Stimulated activated CD4-positive, alpha-beta T cell treated with anti-CD3 and anti-CD28 coated beads, Interleukin-2, amount 100 ng/mL, for 4 hours (primary cell): ENCODE measurements around the gene JADE1.
A peak's percentile ranks its signal among the peaks of the same experiment; 100 is the strongest.

Experiments
- DNase-seq: peaks from one replicate; pipeline ENCODE4 v3.0.0-alpha.2; 2020; ENCODE audit warnings: low read depth

The JADE1 gene

DNA sequence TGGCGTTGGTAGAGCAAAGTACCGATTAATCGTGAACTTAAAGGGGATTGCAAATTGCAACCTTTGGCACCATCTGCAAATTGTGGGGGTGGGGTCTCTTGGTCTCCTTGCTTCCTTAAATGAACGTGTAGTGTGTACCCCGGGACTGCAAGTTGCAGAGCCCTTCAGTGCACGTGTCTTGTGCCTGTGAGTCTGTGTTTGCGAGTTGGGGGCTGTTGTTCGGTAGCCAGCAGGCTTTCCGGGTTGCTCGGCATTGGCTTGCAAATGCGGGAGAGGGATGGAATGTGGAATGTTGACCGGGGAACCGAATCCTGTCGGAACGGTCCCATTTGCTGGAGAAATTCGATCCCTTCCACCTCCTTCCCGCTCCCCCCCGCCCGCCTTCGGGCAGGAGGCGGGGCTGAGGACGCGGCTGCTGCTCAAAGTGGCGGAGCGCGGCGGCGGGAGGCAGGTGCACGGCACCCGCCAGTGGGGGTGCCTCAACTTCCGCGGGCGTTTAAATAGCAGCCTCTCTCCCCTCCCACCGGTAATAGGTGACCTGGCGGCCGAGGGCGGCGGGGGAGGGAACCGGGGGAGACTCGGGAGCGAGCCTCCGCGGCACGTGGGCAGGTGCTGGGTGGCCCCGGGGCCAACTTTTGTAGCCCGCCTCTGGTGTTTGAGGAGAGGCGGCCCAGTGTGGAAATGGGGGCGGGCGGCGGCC lies 1.5 kb downstream of the JADE1 start:
- DNase-seq = peak; percentile 83

DNA sequence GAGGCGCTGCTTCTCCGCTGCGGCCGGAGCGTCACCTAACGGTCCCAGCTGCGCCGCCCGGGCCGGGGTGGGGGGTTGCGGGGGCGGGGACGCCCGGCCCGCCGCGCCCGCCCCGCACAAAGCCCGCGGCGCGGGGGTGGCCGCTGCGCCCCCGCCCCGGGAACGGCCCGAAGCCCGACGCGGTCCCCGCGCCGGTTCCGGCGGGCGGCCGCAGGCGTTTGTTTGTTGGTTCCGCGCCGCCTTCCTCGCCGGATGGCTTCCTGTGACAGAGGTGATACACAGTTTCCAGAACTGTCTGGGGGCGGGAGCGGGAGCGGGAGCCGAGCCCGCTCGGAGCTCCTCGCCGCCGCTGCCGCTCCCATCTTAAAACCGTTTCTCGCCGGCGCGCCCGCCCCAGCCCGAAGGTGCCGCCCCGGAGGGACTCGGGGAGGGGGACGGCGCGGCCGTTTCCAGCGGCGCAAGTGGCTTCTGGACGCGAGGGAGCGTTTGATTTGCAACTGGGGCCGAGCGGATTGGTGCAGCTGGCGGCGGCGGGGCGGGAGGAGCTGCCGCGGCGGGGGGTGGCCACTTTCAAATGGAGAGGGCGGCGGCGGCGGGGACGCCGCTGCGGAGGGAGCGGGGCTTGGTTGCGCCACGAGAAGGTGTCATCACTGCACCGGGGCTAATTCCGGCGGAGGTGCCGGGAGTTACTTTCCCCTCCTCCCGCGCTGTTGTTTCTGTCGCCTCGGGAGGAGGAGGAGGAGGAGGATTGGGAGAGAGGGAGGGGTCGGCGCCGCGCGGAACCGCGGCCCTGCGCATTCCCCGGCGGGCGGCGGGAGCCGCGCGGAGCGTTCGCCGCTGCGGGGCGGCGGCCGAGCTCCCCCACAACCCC lies 2.3 kb downstream of the JADE1 start:
- DNase-seq = peak; percentile 88

DNA sequence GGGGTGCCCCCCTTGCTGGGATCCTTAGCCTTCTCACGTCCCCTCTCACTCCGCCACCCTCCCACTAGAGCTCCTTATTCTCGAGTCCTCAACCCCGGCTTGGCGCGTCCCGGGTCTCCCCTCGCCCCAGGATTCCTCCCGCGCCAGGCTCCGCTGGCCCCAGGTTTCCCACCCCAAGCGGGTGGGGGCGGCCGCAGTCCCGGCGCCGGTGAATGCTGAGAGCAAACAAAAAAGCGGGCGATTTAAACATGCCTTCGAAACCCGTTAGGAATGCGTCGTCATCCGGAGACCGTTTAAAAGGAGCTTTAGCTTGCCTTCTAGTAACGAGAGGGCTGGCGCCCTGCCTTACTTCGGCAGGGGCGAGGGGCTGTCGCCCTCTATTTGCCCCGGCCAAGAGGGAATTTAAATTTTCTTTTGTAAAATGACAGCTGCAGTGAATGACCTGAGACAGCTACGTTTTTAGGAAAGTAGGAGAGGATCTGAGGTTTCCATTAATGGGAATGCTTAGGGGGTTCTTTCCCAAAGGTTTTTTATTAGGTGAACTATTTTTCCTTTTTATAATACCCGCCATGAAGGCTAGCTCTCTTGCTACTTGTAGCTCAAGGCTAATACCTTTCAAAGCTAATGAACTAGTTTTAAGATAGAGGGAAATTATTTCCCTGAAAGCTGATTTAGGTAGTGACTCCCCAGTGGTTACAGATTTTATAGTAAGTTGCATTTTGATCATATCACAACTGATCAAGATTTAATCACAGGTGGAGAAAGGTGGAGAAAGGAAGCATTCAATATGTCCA lies 3.1 kb downstream of the JADE1 start:
- no peak for DNase-seq

DNA sequence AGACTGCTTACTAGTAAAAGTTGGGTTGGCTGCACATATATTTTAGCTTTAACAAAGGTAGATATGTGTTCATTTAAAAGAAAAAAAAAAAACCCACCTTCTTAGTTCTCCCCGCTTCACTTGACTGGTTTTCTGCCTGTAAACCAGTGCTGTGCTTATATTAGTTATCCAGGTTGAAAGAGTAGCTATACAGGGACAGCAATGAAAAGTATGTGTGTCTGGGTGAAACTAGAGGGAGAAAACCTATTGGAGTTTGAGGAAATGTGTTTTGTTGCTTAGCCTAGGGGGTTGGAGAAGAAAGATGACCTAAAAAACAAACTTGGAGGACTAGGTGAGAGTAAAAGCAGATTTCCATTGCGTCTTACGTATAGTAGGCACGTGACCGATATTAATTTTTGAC lies 4.5 kb downstream of the JADE1 start:
- no peak for DNase-seq

- DNase-seq = no peak
Observed at GRCh38 chr4:128818442-128818841, 8.9 kb downstream of the JADE1 start.

GRCh38 chr4:128819082-128819742 lies 9.7 kb downstream of the JADE1 start:
- DNase-seq = no peak

DNA sequence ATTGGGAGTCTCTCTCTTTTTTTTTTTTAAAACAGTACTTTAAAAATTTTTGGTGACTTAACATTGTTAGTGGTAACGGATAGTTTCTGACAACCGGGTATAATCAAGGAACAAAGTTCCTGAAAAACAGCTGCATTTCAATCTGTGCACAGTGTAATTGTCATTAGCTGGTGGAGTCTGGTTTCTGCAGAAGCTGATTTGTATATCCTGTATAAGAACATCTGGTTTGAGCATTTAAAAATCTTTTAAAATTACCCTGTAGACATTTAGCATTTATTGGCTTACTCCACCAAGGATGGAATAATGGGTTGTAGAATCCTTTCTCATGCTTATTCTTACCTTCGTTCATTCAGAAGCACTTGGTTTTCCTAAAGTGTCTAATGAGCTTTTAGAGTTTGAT lies 11.2 kb downstream of the JADE1 start:
- no peak for DNase-seq

DNA sequence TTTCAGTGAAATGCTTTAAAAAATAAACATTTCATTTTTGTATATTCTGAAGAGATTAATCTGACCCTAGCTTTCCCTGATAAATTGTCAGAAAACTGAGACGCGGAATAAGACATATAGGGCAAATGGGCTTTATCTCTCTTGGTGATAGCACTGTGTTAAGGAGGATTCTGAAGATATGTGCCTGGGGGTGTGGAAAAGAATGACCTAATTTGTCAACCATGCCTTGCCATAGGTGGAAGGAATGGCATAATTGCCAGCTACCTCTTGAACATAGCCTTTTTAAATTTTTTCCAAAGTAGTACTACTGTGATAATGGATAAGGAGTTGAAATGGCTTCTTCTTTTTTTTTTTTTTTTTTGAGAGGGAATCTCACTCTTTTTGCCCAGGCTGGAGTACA lies 11.7 kb downstream of the JADE1 start:
- no peak for DNase-seq

GRCh38 chr4:128823025-128823661 lies 13.6 kb downstream of the JADE1 start:
- no peak for DNase-seq

DNA sequence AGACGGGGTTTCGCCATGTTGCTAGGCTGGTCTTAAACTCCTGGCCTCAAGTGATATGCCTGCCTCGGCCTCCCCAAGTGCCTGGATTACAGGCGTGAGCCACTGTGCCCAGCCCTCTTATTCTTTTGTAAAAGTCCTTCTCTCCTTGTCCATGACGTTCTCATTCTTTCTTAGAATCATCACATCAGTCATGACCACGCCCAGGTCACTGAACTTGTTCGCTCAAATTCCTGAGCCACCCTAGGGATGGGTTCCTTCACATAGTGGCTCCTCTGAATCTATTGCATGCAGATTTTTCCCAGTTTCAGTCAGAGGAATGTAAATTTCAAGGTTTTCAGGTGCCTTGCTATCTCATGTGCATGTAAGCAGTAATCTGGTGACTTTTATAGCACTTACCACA lies 15.7 kb downstream of the JADE1 start:
- DNase-seq = no peak

GRCh38 chr4:128827296-128827695 lies 17.8 kb downstream of the JADE1 start:
- no peak for DNase-seq

DNA sequence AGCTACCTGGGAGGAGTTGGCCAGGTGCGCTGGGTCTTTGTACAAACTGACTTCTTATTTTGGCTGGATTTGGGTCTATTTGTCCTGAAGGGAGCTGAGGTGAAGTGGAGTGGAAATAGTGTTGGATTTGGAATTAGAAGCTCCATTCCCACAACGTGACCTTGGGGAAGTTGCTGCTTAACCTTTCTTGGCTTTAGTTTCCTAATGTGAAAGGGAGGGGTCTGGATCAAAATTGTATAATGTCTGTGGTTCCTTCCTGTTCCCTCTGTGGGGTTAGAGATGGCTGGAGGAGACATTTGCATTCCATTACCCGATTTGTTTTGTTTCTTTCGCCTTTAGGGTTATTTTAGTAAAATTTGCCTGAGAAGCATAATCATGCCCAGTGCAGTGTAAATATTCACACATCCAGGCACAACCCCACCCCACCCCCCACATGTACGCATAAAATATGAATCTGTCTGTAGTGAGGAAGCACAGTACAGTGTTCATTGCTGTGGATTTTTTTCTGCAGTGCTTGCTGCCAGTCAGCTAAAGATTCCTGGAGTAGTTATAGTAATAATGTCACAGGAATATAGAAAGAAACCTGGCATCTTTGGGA lies 21.5 kb downstream of the JADE1 start:
- no peak for DNase-seq

GRCh38 chr4:128831531-128832242 lies 22.2 kb downstream of the JADE1 start:
- no peak for DNase-seq

GRCh38 chr4:128832243-128832625 lies 22.7 kb downstream of the JADE1 start:
- no peak for DNase-seq

GRCh38 chr4:128835498-128836222 lies 26.2 kb downstream of the JADE1 start:
- no peak for DNase-seq

DNA sequence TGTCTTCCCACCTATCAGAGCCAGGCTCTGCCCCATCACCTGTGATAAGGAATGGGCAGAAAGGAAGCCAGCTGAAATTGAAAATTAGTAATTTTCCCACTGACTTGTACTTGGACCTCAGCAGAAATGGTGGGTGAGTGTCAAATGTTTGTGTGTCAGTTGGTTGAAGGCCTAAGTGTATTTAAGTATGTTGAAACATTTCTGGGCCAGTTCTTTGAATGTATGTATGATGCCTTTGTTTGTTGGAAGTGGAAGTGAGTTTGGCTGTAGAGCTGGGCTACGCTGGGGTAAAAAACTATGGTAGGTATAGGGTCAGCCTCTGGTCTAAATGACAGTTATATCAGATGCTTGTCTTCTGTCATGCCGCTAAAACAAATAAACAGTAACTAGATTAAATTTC lies 27.7 kb downstream of the JADE1 start:
- no peak for DNase-seq

GRCh38 chr4:128837679-128838078 lies 28.2 kb downstream of the JADE1 start:
- no peak for DNase-seq

DNA sequence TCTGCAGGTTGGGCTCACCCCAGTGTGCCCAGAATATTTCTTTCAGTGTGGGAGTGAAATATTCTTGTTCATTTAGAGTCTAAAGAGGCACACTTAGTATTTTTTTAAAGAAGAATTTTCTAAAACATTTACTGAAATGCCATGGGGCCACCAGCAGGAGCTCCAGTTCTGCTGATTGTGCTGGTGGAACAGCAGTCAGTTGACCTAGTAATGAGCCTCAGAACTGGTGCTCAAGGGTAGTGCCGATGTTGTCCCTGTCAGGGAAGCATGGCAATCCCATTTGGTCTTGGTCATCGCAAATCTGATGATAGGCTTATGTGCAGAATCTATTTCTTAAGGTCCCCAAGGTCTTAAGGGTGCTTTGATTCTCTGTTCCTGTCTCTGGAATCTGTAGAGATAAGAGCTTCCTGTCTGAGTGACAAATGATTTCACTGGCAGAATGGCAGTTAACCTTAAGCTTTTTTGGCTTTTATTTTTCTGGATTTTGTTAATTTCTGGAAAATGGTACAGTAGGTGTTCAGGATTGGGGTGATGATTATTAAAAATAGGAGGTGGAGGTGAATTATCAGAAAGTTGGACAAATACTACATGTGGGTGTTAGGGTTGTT lies 31.3 kb downstream of the JADE1 start:
- no peak for DNase-seq

- no peak for DNase-seq
Observed at GRCh38 chr4:128841402-128841801, 31.9 kb downstream of the JADE1 start.

DNA sequence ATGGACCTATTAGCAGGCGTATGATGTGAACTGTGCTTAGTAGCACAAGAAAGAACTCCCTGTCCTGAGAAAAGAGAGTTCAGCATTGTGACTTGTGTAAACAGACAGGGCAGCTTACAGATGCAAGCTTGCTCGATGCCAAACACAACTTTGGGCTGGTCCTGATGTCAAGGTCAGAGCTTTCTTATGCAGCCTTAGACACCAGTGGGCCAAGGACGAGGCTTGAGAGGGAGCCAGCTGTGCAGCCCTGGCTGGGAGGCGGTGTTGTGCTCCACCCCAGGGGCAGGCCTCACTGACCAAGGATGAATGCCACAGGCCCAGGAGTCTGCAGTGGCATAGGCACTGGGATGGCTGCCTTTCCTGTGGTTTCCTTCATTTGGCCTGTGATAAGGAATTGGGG lies 35.4 kb downstream of the JADE1 start:
- no peak for DNase-seq
